HFFc6 (cell line): ENCODE results near the gene MYO15A. TPM values are rescaled to one million over a fixed set of nuclear protein-coding genes. Genes with fewer than 3 reads are reported as not detected.
A peak's percentile ranks its signal among the peaks of the same experiment; 100 is the strongest.

Experiments used
- DNase-seq: peaks from one replicate; pipeline ENCODE4 v3.0.0-alpha.2; 2018
- H3K27ac Mint-ChIP-seq: 2 replicates; pipeline ENCODE4 v1.8.0; 2020; ENCODE audit warnings: mild to moderate bottlenecking, mixed read lengths
- H3K27me3 Mint-ChIP-seq: 2 replicates; pipeline ENCODE4 v1.8.0; 2021; ENCODE audit warnings: mild to moderate bottlenecking, moderate library complexity, mixed read lengths; ENCODE audit not compliant: insufficient read depth
- H3K36me3 Mint-ChIP-seq: 2 replicates; pipeline ENCODE4 v1.8.0; 2021; ENCODE audit warnings: low read depth, mixed read lengths
- H3K4me1 Mint-ChIP-seq: 2 replicates; pipeline ENCODE4 v1.8.0; 2020; ENCODE audit warnings: low read depth, mixed read lengths
- H3K4me3 Mint-ChIP-seq: 2 replicates; pipeline ENCODE4 v1.8.0; 2020; ENCODE audit warnings: mild to moderate bottlenecking, moderate library complexity, mixed read lengths
- H3K9me3 Mint-ChIP-seq: 2 replicates; pipeline ENCODE4 v1.8.0; 2020; ENCODE audit warnings: mild to moderate bottlenecking, mixed read lengths
- total RNA-seq, 6 experiments: library from RNA; stranded (reverse); fragmentation: NEBNext Ultra II Directional; extraction: Animal tissue kit (Norgen Biotek cat#: 25700); gene quantifications; 2 replicates in 1 of 6; 3 replicates in 5 of 6; pipeline ENCODE4 v1.2.3, GENCODE V29; 2021
- TF ChIP-seq, protein P1 (sequence below): fragments of 200-600 bp; sonication (generic); IDR thresholded peaks from 2 replicates; pipeline ENCODE4 v1.5.0; 2021; ENCODE audit warnings: antibody characterized with exemption, mild to moderate bottlenecking

The MYO15A gene
- total RNA-seq, 6 experiments from 2014 or later, result 0.12 to 0.20 (median 0.16) TPM; not detected in 2

DNA sequence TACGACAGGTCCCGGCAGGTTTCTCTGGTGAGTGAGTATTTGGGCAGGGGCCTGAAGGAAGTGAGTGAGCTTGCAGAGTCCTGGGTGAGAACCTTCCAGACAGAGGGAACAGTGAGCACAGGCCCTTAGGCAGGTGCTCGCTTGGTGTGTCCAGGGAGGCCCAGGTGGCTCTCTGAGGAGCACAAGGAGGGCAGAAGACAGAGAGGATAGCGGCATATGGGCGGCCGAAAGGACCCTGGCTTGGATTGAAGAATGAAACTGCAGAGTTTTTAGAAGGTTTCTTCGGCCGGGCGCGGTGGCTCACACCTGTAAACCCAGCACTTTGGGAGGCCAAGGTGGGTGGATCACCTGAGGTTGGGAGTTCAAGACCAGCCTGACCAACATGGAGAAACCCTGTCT, 14.1 kb upstream of the MYO15A start:
- DNase-seq, result no peak
- Mint-ChIP-seq H3K9me3 (no peaks in the 10 kb centered on the region), H3K27ac (peak overlapping the region; percentile 43), H3K27me3 (no peaks in the 10 kb centered on the region), H3K4me1 (peaks cover 13% of the 10 kb centered on the region), H3K4me3 (no peak overlapping the region), H3K36me3 (peaks cover 24% of the 10 kb centered on the region)
- TF ChIP-seq, protein P1, sequence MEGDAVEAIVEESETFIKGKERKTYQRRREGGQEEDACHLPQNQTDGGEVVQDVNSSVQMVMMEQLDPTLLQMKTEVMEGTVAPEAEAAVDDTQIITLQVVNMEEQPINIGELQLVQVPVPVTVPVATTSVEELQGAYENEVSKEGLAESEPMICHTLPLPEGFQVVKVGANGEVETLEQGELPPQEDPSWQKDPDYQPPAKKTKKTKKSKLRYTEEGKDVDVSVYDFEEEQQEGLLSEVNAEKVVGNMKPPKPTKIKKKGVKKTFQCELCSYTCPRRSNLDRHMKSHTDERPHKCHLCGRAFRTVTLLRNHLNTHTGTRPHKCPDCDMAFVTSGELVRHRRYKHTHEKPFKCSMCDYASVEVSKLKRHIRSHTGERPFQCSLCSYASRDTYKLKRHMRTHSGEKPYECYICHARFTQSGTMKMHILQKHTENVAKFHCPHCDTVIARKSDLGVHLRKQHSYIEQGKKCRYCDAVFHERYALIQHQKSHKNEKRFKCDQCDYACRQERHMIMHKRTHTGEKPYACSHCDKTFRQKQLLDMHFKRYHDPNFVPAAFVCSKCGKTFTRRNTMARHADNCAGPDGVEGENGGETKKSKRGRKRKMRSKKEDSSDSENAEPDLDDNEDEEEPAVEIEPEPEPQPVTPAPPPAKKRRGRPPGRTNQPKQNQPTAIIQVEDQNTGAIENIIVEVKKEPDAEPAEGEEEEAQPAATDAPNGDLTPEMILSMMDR, result no peak

DNA sequence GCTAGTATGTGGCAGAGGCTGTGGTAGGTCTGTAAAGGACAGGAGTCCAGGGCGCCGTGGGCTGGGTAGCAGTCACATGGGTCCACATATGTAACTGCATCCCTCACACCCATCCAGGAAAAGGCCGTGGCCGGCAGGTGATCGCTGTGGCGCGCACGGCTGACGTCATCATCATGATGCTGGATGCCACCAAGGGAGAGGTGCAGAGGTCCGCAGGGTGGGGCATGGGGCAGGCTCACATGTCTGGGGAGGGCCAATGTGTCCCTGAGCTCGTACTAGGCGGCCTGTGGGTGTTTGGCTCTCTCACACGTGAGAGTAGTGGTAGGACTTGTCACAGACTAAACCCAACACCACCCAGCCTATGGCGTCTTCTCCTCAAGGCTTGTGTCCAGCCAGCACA, 9.0 kb upstream of the MYO15A start:
- Mint-ChIP-seq H3K36me3 (peaks cover 7% of the 10 kb centered on the region), H3K27ac (no peak overlapping the region), H3K4me1 (no peaks in the 10 kb centered on the region), H3K4me3 (no peak overlapping the region), H3K27me3 (no peaks in the 10 kb centered on the region; the same call in 1 of the 2 replicates), H3K9me3 (no peaks in the 10 kb centered on the region)
- DNase-seq, result no peak
- TF ChIP-seq, protein P1, result no peak

DNA sequence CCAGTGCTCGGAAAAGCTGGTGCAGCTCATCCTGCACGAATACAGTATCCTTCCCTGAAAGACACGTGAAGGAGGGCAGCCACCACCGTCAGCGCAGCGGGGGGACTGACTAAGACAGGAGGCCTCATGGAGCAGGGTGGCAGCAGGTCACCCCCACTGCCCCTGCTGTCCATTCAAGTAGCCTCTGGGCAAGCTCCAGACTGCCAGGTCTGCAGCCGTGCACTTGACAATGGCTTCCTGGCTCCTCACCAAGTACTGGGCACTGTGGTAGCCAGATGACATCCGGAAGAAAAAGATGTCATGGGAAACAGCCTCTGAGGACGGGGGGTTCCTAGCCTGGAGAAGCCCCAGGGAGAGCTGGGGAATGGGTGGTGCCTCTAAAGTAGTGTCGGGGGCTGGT, 7.9 kb upstream of the MYO15A start:
- H3K4me1 Mint-ChIP-seq, result no peaks in the 10 kb centered on the region
- no peak overlapping the region for H3K4me3 Mint-ChIP-seq
- TF ChIP-seq, protein P1, result no peak
- no peak for DNase-seq
- no peak overlapping the region for H3K27ac Mint-ChIP-seq
- H3K9me3 Mint-ChIP-seq, result no peaks in the 10 kb centered on the region
- H3K36me3 Mint-ChIP-seq, result peaks cover 6% of the 10 kb centered on the region
- no peaks in the 10 kb centered on the region; the same call in none of the 2 replicates for H3K27me3 Mint-ChIP-seq

DNA sequence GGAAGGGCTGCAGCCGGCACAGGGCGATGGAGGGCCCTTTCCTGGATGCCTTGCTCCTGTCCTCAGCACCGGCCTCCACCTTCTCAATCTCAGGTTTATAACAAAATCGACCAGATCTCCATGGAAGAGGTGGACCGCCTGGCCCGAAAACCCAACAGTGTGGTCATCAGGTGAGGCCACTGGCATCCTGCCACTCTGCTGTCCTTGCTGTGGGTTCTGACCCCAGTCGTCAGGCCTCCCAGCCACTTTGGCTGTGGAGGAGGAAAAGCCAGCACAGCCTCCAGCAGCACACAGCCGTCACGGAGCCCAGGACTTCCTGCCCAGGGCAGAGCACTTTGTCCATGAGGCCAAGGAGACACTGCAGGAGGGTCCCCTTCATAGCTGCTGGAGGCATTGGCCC, 6.7 kb upstream of the MYO15A start:
- H3K9me3 Mint-ChIP-seq, result no peaks in the 10 kb centered on the region
- no peak overlapping the region for H3K27ac Mint-ChIP-seq
- TF ChIP-seq, protein P1, result no peak
- no peaks in the 10 kb centered on the region; the same call in none of the 2 replicates for H3K27me3 Mint-ChIP-seq
- no peak for DNase-seq
- H3K4me3 Mint-ChIP-seq, result no peak overlapping the region
- H3K4me1 Mint-ChIP-seq, result no peaks in the 10 kb centered on the region
- no peaks in the 10 kb centered on the region; the same call in 1 of the 2 replicates for H3K36me3 Mint-ChIP-seq

DNA sequence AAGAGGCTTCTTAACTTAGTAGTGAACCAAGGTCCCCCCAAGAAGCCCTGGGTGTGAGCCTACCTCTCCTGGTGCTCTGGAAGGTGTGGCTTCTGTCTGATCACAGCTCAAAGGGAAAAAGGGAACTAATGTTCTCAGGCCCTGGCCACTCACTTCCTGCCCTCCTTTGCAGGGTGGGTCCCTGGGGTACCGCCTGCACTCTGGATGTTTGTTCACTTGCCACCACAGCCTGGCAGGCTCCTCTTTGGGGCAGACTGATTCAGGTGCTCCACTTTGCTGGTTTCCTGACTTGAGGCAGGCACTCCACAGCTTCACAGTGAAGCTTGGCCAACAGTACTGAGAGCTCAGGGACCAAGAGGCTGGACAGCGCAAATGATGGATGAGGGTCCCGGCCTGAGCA, 5.9 kb upstream of the MYO15A start:
- no peaks in the 10 kb centered on the region for H3K9me3 Mint-ChIP-seq
- no peak overlapping the region for H3K27ac Mint-ChIP-seq
- no peak for DNase-seq
- TF ChIP-seq, protein P1, result no peak
- no peaks in the 10 kb centered on the region; the same call in none of the 2 replicates for H3K27me3 Mint-ChIP-seq
- no peaks in the 10 kb centered on the region for H3K4me1 Mint-ChIP-seq
- H3K4me3 Mint-ChIP-seq, result no peak overlapping the region
- no peaks in the 10 kb centered on the region; the same call in 1 of the 2 replicates for H3K36me3 Mint-ChIP-seq

DNA sequence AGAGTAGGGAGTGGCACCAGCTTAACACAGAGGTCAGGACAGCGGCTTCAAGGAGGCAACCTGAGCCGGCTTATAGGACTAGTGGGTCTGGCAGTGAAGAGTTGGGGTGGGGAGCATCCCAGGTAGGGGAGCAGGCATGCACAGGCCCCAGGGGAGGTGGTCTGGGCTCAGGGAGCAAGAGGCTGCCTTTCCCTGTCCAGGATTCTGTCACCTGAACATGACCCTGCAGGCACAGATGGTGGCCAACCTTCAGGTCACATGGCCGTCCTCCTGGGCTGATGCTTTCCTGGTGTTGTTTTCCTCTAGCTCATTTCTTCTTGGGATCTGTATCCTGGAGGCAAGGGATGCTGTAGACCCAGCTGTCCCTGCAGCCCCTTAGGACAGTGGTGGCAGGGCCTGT, 3.5 kb upstream of the MYO15A start:
- Mint-ChIP-seq H3K4me1 (no peaks in the 10 kb centered on the region), H3K27me3 (peaks cover 3% of the 10 kb centered on the region), H3K4me3 (no peak overlapping the region), H3K9me3 (no peaks in the 10 kb centered on the region), H3K27ac (no peak overlapping the region), H3K36me3 (no peaks in the 10 kb centered on the region; the same call in 1 of the 2 replicates)
- TF ChIP-seq, protein P1, result no peak
- no peak for DNase-seq
